ENCODE measurements around the gene ZFR. TPM values are rescaled to one million over a fixed set of nuclear protein-coding genes. Genes with fewer than 3 reads are reported as not detected.

ZFR gene
- 10 to 100 TPM; 44.0 to 73.3 (median 44.7) TPM for total RNA-seq
- long read RNA-seq, donor 1, full-length matches to known transcripts: 71 of 99 reads
- long read RNA-seq, donor 1, partial matches to known transcripts: 17 of 99 reads
- long read RNA-seq, donor 1, other reads (novel, unspliced or antisense): 11 of 99 reads
- long read RNA-seq, donor 2, full-length matches to known transcripts: 8 of 20 reads
- long read RNA-seq, donor 2, partial matches to known transcripts: 9 of 20 reads
- long read RNA-seq, donor 2, other reads (novel, unspliced or antisense): 3 of 20 reads

GRCh38 chr5:32444431-32445286, at the start of gene ZFR:
Gene ZFR (minus strand): TSS chr5:32444740. CDS start chr5:32444658, 82 bp downstream.
- DNase-seq (peak; percentile 92 to 96 (median 94)), ATAC-seq (peak; percentile 93)
- Histone ChIP-seq H3K9me3 (no peaks in the 10 kb centered on the region), H3K36me3 (ENCODE audit: low read depth) (no peaks in the 10 kb centered on the region), H3K4me1 (ENCODE audit: low read depth) (peaks cover 22% of the 10 kb centered on the region), H3K4me3 (peak within 1 kb of the TSS; percentile 80)
- intact Hi-C loops (cut with DNase I, micrococcal nuclease): no loop called here
- TF ChIP-seq CTCF (IDR thresholded peaks at IDR 0.05): no peak

DNA sequence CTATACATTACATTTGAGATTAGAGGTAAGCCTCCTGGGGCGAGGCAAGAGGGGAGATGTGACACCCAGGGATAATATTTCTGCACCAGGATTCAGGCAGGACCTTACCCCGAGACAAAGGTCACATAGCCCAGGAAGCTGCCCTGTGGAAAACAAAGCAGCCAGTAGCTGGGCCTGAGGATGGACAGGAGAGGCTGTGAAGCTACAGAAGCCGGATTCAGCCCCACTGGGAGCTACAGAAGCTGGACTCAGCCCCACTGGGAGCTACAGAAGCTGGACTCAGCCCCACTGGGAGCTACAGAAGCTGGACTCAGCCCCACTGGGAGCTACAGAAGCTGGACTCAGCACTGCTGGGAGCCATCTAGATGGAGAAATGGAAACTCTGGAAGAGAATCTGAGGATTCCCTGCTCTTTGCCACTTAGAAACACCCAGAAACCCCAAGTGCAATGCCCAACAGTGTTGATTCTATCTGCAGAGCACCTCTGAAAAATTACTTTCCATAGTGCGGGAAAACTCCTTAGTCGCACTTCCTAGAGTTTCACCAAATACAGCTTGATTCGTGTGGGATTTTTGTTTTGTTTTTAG, 46.5 kb upstream of the ZFR start:
- ATAC-seq (no peak), DNase-seq (no peak)
- no peak for TF ChIP-seq CTCF (IDR thresholded peaks at IDR 0.05)
- H3K9me3 ChIP-seq: no peaks in the 10 kb centered on the region
- H3K36me3 ChIP-seq (ENCODE audit: low read depth): no peaks in the 10 kb centered on the region
- H3K4me1 ChIP-seq (ENCODE audit: low read depth): peaks cover 4% of the 10 kb centered on the region
- intact Hi-C loops (cut with DNase I, micrococcal nuclease): loop anchor here in 1 of 2 donors (5.0 kb wide), 1 partner anchor 101 kb away; no protein-coding TSS in a partner anchor
- no peak overlapping the region for H3K4me3 ChIP-seq

GRCh38 chr5:32489791-32490562, 45.4 kb upstream of the ZFR start:
- intact Hi-C loops (cut with DNase I, micrococcal nuclease): loop anchor here (5.0 kb wide), 2 partner anchors 102 to 122 kb away; no protein-coding TSS in a partner anchor
- peak; percentile 83 for ATAC-seq
- Histone ChIP-seq H3K4me3 (no peak overlapping the region), H3K4me1 (ENCODE audit: low read depth) (peaks cover 4% of the 10 kb centered on the region), H3K9me3 (no peaks in the 10 kb centered on the region), H3K36me3 (ENCODE audit: low read depth) (no peaks in the 10 kb centered on the region)
- DNase-seq: peak; percentile 55 to 87 (median 73)
- TF ChIP-seq CTCF (IDR thresholded peaks at IDR 0.05): peak; percentile 19

DNA sequence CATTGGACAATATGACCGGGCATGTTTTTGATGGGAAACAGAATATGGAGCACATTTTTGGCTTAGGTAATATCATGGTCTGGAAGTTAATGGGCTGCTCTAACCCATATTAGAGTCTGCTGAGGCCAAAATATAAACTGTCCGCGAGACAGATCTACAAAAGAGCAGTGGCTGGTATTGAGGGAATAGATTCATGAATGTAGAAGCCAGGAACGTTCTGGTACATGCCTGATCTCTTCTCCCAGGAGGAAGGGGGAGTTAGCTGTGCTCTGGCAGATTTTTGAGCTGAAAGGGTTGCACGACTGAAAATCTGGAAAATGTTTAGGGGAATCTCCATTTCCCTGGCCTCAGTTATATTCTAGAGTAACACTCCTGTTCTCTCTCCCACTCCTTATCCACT, 42.9 kb upstream of the ZFR start:
- DNase-seq (no peak), ATAC-seq (no peak)
- no peaks in the 10 kb centered on the region for H3K9me3 ChIP-seq
- peaks cover 4% of the 10 kb centered on the region for H3K4me1 ChIP-seq (ENCODE audit: low read depth)
- H3K36me3 ChIP-seq (ENCODE audit: low read depth): no peaks in the 10 kb centered on the region
- intact Hi-C loops (cut with DNase I, micrococcal nuclease): loop anchor here in 1 of 2 donors (5.0 kb wide), 1 partner anchor 125 kb away; no protein-coding TSS in a partner anchor
- no peak overlapping the region for H3K4me3 ChIP-seq
- TF ChIP-seq CTCF (IDR thresholded peaks at IDR 0.05): no peak

GRCh38 chr5:32487008-32487407, 42.5 kb upstream of the ZFR start:
- ATAC-seq (no peak), DNase-seq (no peak)
- Histone ChIP-seq H3K9me3 (no peaks in the 10 kb centered on the region), H3K36me3 (ENCODE audit: low read depth) (no peaks in the 10 kb centered on the region), H3K4me3 (no peak overlapping the region), H3K4me1 (ENCODE audit: low read depth) (peaks cover 4% of the 10 kb centered on the region)
- intact Hi-C loops (cut with DNase I, micrococcal nuclease): loop anchor here in 1 of 2 donors (5.0 kb wide), 1 partner anchor 125 kb away; no protein-coding TSS in a partner anchor
- TF ChIP-seq CTCF (IDR thresholded peaks at IDR 0.05): no peak
